ENCODE data around the gene HHEX. TPM values are rescaled to one million over a fixed set of nuclear protein-coding genes. Genes with fewer than 3 reads are reported as not detected.

The HHEX gene
- total RNA-seq, 1 experiment from 2014 or later = 91.5 TPM

GRCh38 chr10:92699193-92699517 is 9.4 kb downstream of the HHEX start:
- Mint-ChIP-seq H3K27me3 (ENCODE audit: unreplicated experiment) (no peaks in the 10 kb centered on the region), H3K4me3 (ENCODE audit: low read depth, unreplicated experiment) (peak overlapping the region; percentile 39)
- CTCF ChIA-PET = interaction anchor here (0.7 kb wide), 1 partner anchor 670 kb away, joined by 6 read pairs; no protein-coding TSS in a partner anchor

GRCh38 chr10:92699518-92700381 is 10.0 kb downstream of the HHEX start:
- BruUV-seq (replicated peaks) = no TSS peak
- H3K9me3 Mint-ChIP-seq (ENCODE audit: low read depth, unreplicated experiment) = no peaks in the 10 kb centered on the region
- no peak for DNase-seq
- intact Hi-C loops (cut with micrococcal nuclease; ENCODE audit: unreplicated experiment) = no loop called here
- CTCF ChIA-PET = interaction anchor here (0.7 kb wide), 2 partner anchors 451 to 669 kb away, joined by 4 to 6 read pairs; no protein-coding TSS in a partner anchor
- TF ChIP-seq CTCF (IDR thresholded peaks at IDR 0.05; ENCODE audit: unreplicated experiment) = no peak
- peaks cover 33% of the 10 kb centered on the region for H3K36me3 Mint-ChIP-seq (ENCODE audit: insufficient read depth, unreplicated experiment)
- H3K27me3 Mint-ChIP-seq (ENCODE audit: unreplicated experiment) = no peaks in the 10 kb centered on the region
- H3K27ac Mint-ChIP-seq (ENCODE audit: unreplicated experiment) = peak overlapping the region; percentile 79
- H3K4me1 Mint-ChIP-seq (ENCODE audit: low read depth, unreplicated experiment) = peaks cover 34% of the 10 kb centered on the region
- H3K4me3 Mint-ChIP-seq (ENCODE audit: low read depth, unreplicated experiment) = peak overlapping the region; percentile 39

More at GRCh38 chr10:92699193-92699517, 9.4 kb downstream of the HHEX start:
- DNase-seq = no peak
- Mint-ChIP-seq H3K9me3 (ENCODE audit: low read depth, unreplicated experiment) (no peaks in the 10 kb centered on the region), H3K36me3 (ENCODE audit: insufficient read depth, unreplicated experiment) (peaks cover 39% of the 10 kb centered on the region), H3K4me1 (ENCODE audit: low read depth, unreplicated experiment) (peaks cover 34% of the 10 kb centered on the region), H3K27ac (ENCODE audit: unreplicated experiment) (peak overlapping the region; percentile 28)
- intact Hi-C loops (cut with micrococcal nuclease; ENCODE audit: unreplicated experiment) = no loop called here
- no peak for TF ChIP-seq CTCF (IDR thresholded peaks at IDR 0.05; ENCODE audit: unreplicated experiment)
- no TSS peak for BruUV-seq (replicated peaks)

GRCh38 chr10:92702301-92702916 is 12.7 kb downstream of the HHEX start:
- CTCF ChIA-PET = interaction anchor here (0.6 kb wide), 1 partner anchor 8 kb away, joined by 3 read pairs; no protein-coding TSS in a partner anchor
- no peak for DNase-seq
- H3K4me1 Mint-ChIP-seq (ENCODE audit: low read depth, unreplicated experiment) = peaks cover 25% of the 10 kb centered on the region
- intact Hi-C loops (cut with micrococcal nuclease; ENCODE audit: unreplicated experiment) = no loop called here
- no peaks in the 10 kb centered on the region for H3K9me3 Mint-ChIP-seq (ENCODE audit: low read depth, unreplicated experiment)
- peaks cover 10% of the 10 kb centered on the region for H3K36me3 Mint-ChIP-seq (ENCODE audit: insufficient read depth, unreplicated experiment)
- no peak overlapping the region for H3K27ac Mint-ChIP-seq (ENCODE audit: unreplicated experiment)
- no TSS peak for BruUV-seq (replicated peaks)
- no peak overlapping the region for H3K4me3 Mint-ChIP-seq (ENCODE audit: low read depth, unreplicated experiment)
- no peaks in the 10 kb centered on the region for H3K27me3 Mint-ChIP-seq (ENCODE audit: unreplicated experiment)
- TF ChIP-seq CTCF (IDR thresholded peaks at IDR 0.05; ENCODE audit: unreplicated experiment) = no peak

GRCh38 chr10:92712016-92712889 is 22.5 kb downstream of the HHEX start:
- Mint-ChIP-seq H3K4me1 (ENCODE audit: low read depth, unreplicated experiment) (no peaks in the 10 kb centered on the region), H3K4me3 (ENCODE audit: low read depth, unreplicated experiment) (no peak overlapping the region), H3K27me3 (ENCODE audit: unreplicated experiment) (no peaks in the 10 kb centered on the region), H3K27ac (ENCODE audit: unreplicated experiment) (no peak overlapping the region), H3K36me3 (ENCODE audit: insufficient read depth, unreplicated experiment) (no peaks in the 10 kb centered on the region), H3K9me3 (ENCODE audit: low read depth, unreplicated experiment) (no peaks in the 10 kb centered on the region)
- intact Hi-C loops (cut with micrococcal nuclease; ENCODE audit: unreplicated experiment) = no loop called here
- DNase-seq = no peak
- BruUV-seq (replicated peaks) = no TSS peak
- TF ChIP-seq CTCF (IDR thresholded peaks at IDR 0.05; ENCODE audit: unreplicated experiment) = no peak
- CTCF ChIA-PET = interaction anchor here (0.9 kb wide), 1 partner anchor 19 kb away, joined by 3 read pairs; no protein-coding TSS in a partner anchor

All from Calu3 (cell line).